Activated CD4-positive, alpha-beta T cell treated with anti-CD3 and anti-CD28 coated beads, Interleukin-2, Interleukin-4, amounts not matched to agents 100 ng/mL and 50 ng/mL, durations not matched to agents 16 hours and 8 hours (primary cell): ENCODE data around the gene COL18A1.

Source experiments
- DNase-seq: peaks from one replicate; pipeline ENCODE4 v3.0.0-alpha.2; 2020; ENCODE audit warnings: low spot score

COL18A1 gene

DNA sequence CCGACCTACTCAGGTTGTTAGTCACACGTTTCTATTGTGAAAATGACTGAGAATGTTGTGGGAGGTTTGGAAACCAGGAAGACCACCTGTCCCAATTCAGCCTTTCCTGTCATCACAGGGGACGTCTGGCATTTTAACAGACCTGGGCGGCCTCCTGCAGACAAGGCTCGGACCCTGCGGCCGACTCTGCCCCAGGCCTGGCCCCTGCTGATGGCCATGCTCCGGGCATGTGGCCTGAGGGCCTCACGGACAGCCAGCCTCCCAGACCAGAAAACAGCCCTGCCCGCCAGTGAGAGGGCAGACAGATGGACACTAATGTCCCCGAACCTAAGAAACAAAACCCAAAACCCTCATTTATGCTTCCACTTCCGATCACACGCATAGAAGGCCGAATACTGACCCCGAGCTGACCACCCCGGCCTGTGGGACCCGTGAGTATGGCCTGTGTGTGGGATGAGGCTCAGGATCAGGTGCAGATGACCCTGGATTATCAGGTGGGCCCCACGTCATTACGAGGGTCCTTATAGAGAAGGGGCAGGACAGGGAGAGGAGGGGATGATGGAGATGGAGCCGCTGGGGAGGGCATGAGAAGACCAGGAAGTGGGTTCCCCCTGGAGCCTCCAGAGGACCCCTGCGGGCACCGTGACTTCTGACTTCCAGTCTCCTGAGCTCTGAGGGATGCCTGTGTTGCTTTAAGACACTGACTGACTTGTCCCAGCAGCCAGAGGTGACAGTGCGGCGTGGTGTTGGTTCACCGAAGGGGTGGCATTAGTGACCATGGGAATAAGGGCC lies 9.6 kb downstream of the COL18A1 start:
- DNase-seq: no peak

DNA sequence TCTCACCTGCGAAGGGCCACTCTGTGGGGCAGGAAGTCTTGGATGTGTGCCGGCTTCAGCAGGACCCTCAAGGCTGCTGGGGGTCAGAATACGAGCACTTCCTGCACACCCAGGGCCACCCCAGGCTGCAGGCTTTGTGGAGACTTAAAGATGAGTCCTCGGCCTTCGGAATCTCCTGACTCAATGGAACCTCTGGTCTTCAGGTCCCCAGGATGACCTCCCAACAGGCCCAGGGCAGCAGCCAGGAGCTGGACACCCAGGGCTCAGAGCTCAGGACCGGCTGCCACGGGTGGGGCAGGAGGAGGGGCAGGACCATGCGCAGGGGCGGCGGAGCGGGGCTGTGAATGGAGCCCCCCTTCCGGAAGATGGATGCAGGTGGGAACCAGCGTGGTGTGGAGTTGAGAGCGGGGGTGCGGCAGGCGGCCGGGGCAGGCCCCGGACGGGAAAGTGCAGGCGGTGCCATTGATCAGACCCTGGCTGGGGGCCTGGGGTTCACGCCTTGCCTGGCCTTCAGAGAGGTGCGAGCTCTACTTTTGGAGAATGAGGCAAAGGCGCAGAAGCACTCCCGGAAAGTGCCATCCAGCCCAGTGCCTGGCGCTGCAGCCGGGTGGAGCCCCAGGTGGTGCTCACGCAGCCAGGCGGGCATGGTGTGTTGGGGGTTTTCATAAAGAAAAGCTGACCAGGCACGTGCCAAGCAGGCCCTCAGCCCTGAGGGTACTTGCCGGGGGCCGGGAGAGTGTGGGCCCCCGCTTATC lies 10.4 kb downstream of the COL18A1 start:
- no peak for DNase-seq

GRCh38 chr21:45415943-45416611 lies 11.1 kb downstream of the COL18A1 start:
- DNase-seq: no peak

GRCh38 chr21:45416620-45417019 lies 11.7 kb downstream of the COL18A1 start:
- DNase-seq: no peak

DNA sequence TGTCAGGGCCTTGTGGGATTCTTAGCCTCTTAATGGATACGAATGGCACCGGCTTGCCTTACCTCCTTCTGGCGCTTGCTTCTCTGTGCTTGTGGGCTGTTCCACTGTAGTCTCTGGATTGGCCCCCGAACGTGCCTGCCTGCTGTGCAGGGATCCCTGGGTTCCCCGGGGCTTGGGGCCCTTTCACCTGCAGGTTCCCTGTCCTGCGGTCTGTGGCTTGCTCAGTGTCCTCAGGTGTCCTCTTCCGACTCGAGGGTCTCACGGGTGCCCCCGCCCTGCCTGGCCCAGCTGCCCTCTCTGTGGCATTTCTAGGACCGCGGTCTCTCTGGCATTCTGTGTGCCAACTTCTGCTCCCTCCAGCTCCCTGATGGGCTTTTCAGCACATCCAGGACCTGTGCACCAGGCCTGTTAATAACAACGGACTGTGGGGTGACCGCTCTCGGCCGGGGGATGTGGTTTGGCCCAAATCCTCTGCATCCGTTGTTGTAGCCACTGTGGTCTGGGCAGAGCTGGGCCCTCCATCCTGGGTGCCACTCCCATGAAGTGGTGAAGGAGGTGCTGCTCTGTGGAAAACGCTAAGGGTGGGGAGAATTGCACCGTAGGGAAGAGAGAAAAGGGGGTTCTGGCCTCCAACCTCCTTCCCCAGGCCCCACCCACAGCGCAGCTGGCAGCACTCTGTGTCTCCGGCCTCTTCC lies 12.4 kb downstream of the COL18A1 start:
- no peak for DNase-seq

GRCh38 chr21:45417951-45418300 lies 13.0 kb downstream of the COL18A1 start:
- DNase-seq: no peak

DNA sequence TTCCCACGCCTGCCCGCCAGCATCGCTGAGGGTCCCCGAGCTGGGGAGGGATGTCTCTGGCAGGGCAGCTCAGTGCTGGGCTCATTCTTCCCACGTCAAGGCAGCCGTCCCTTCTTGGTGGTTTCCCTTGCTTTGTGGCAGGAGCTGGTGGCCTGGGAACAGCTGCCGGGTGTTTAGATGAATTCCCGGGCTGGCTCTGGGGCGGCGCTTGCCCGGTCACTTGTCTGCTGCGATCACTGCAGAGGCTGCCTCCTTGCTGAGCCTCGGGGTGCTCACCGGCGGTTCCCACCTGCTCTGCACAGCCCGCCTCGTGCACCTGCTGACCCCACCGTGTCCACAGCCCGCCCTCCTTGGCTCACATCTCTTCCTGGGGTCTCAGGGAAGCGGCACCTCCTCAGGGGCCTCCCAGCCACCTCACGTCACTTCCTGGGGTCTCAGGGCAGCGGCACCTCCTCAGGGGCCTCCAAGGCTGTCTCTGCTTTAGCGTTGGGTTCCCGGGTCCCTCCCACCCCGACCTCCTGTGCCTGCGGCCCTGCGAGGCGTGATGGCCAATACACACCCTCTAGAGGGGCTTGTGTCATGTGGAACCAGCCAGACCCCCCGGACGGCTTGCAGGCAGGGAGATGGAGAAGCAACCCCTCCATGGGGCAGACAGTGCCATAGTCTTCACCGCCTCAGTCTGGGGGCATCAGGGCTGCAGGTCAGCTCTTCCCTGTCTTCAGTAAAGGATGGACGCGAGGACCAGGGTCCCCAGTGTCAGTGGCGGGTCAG lies 13.5 kb downstream of the COL18A1 start:
- DNase-seq: no peak

- no peak for DNase-seq
These were observed 14.2 kb downstream of the COL18A1 start for GRCh38 chr21:45419162-45419561.

- DNase-seq: no peak
These were observed 15.4 kb downstream of the COL18A1 start for GRCh38 chr21:45420061-45421041.

DNA sequence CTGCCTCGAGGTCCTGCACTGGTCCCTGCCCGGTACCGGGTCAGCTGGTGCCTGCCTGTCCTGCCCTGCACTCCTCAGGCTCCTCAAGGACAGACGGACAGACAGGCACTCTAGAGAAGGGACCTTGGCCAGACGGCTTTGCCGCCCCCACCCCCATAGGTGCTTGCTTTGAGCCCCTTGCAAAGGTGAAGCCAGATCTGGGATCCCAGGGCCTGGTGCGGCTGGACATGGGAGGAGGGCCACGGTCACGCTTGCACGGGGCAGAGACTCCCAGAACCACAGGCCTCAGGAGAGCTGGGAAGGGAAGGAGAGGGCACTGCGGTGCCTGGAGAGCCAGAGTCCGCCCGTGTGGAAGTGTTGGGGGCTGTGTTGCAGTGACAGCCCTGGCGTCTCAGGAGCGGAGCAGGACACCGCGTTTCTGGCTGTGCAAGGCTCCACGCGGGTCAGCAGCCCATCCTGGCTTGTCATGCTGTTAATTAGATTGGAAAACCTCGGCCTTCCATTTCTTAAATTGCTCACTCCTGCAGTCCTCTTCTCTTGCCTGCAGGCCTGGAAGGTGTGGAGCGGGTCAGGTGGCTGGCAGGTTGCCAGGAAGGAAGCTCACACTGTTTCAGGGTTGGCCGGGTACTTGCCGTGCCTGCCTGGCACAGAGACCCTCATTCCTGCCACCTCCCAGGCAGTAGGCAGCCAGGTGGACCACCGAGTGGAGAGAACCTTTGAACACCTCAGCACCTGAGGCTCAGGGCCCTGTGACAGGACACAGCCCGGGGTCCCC lies 16.3 kb downstream of the COL18A1 start:
- no peak for DNase-seq

DNA sequence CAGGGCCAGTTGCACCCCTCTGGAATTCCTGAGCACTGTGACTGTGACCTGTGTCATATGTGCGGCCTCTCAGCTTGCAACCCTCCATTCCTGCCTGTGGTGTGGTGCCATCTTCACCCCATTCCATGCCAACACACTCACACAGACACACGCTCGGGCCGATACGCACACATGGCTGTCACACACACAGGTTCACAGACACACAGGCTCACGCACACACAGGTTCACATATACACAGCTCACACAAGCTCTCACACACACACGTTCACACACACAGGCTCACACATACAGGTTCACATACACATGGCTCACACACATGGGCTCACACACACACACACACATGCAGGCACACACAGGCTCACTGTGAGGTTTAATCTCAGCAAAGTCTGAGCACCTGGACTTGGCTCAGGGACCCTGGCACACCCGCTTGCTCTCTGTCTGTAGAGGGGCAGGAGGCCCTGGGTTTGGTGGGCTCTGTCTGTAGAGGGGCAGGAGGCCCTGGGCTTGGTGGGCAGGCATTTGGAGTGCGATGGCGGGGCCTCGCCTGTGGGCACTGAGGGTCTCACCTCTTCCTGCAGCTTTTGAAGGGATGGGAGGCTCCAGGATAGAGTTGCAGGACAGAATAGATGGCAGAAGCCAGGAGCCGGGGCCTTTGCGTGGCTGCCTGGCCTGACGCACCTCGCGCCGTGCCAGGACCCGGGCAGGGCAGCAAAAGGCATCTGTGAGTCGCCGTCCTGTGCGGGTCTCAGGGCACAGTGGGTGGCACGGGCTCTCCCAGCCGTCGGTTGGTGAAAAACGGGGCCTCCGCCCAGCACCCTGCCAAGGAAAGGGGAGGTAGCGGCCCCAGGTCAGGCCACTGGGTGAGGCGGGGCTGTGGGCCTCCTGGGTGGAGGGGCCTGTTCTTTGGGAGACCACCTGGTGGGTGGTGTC lies 17.1 kb downstream of the COL18A1 start:
- DNase-seq: no peak

DNA sequence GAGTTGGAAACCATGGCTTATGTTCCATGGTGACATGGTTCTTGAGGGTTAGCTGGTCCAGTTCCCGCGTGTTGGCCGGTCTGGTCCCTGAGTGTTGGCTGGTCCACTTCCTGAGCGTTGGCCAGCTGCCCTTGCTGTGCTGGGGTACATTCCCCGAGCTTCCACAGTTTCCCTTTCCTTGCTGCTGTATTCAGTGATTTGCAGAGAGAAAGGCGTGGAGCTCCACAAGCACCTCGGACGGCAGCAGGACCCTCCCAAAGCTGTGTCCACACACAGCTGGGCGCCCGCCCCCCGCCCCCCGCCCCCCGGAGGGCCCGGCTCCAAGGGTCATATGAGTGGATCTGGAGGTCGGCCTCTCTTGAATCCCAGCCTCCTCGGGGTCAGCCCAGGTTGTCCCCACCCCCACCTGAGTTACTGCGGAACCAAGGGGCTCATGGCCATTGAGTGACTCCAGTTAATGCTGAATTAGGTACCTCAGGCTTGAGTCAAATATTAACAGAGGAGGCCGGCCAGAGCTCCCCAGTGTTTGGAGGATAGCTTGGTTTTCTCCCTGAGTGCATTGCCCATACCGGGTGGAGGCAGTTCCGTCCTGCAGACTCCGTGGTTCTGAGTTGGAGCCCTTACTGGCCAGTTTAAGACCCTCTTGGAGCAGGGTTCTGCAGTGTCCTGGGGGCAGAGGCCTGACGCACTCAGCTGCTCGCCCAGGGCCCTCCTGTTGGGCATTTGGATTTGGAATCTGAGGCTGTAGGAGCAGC lies 18.4 kb downstream of the COL18A1 start:
- DNase-seq: no peak

GRCh38 chr21:45423968-45424853 lies 19.2 kb downstream of the COL18A1 start:
- DNase-seq: no peak

GRCh38 chr21:45424854-45425795 lies 20.2 kb downstream of the COL18A1 start:
- DNase-seq: no peak
